GM21825 (cell line): ENCODE measurements around the gene CRISPLD2.

ENCODE experiments used
- ATAC-seq: cut with Tn5 transposase; IDR thresholded peaks from one replicate; pipeline ENCODE4 v1.9.1; 2021; ENCODE audit warnings: mild to moderate bottlenecking, moderate library complexity; ENCODE audit not compliant: unreplicated experiment

Gene CRISPLD2

GRCh38 chr16:84948851-84949610 lies 129.2 kb downstream of the CRISPLD2 start:
- ATAC-seq: no peak

GRCh38 chr16:84949772-84950436 lies 130.1 kb downstream of the CRISPLD2 start:
- no peak for ATAC-seq

- ATAC-seq: no peak
These were observed 131.1 kb downstream of the CRISPLD2 start for GRCh38 chr16:84950906-84951305.

- no peak for ATAC-seq
These were observed 132.8 kb downstream of the CRISPLD2 start for GRCh38 chr16:84952335-84953189.

- ATAC-seq: no peak
These were observed 133.5 kb downstream of the CRISPLD2 start for GRCh38 chr16:84953190-84953746.

GRCh38 chr16:84955427-84955826 lies 135.6 kb downstream of the CRISPLD2 start:
- no peak for ATAC-seq

GRCh38 chr16:84957192-84957591 lies 137.4 kb downstream of the CRISPLD2 start:
- no peak for ATAC-seq

GRCh38 chr16:84957792-84958191 lies 138.0 kb downstream of the CRISPLD2 start:
- no peak for ATAC-seq
